GM10248 (cell line): ENCODE data around the gene PGP.

ENCODE experiments used
- CTCF ChIA-PET: fragments of 300-600 bp; sonication (Branson Sonifier 250); formaldehyde crosslinking; extraction: SDS; loops from one replicate; lab custom pipeline; 2021; ENCODE audit warnings: antibody characterized with exemption; lab: Yijun Ruan, JAX
- POLR2A ChIA-PET: fragments of 350-650 bp; sonication (Branson Sonifier 250); formaldehyde crosslinking; extraction: SDS; loops from one replicate; lab custom pipeline; 2020; ENCODE audit warnings: antibody characterized with exemption; lab: Yijun Ruan, JAX
- DNase-seq: peaks from one replicate; pipeline ENCODE4 v3.0.0; 2012; ENCODE audit errors: extremely low spot score
- CTCF ChIP-seq: IDR thresholded peaks from 2 replicates; pipeline ENCODE4 v1.5.1; 2012; ENCODE audit warnings: mild to moderate bottlenecking, low read depth; ENCODE audit errors: extremely low read depth, missing control alignments, control extremely low read depth

Gene PGP

GRCh38 chr16:2232094-2232990 is 17.7 kb upstream of the PGP start:
- CTCF ChIA-PET: interaction anchor here (0.6 to 0.7 kb wide), 2 partner anchors 19 to 38 kb away, joined by 3 read pairs; partner anchors contain the start of gene ECI1

GRCh38 chr16:2231016-2231931 is 16.6 kb upstream of the PGP start:
- no peak for DNase-seq
- ChIA-PET CTCF (no interaction called here), POLR2A (no interaction called here)
- no peak for TF ChIP-seq CTCF

More at GRCh38 chr16:2232094-2232990, 17.7 kb upstream of the PGP start:
- DNase-seq: no peak
- no peak for TF ChIP-seq CTCF
- POLR2A ChIA-PET: interaction anchor here (0.7 kb wide), 1 partner anchor 226 kb away, joined by 3 read pairs; no protein-coding TSS in a partner anchor

- no peak for TF ChIP-seq CTCF
- no peak for DNase-seq
- ChIA-PET CTCF (no interaction called here), POLR2A (no interaction called here)
Observed at GRCh38 chr16:2230376-2230775, 15.7 kb upstream of the PGP start.

- POLR2A ChIA-PET: no interaction called here
- CTCF ChIA-PET: no interaction called here
- DNase-seq: no peak
- TF ChIP-seq CTCF: no peak
Observed at GRCh38 chr16:2229632-2230250, 15.1 kb upstream of the PGP start.

GRCh38 chr16:2229091-2229490 is 14.5 kb upstream of the PGP start:
- TF ChIP-seq CTCF: no peak
- POLR2A ChIA-PET: no interaction called here
- CTCF ChIA-PET: no interaction called here
- DNase-seq: no peak
